Measurements from ENCODE around the gene VWA8.
"Not testable (repeated sequence)": the region's sequence is repeated elsewhere in the genome, so short reads cannot be mapped to it uniquely, and the experiment has no call there.

The VWA8 gene

GRCh38 chr13:41547251-41548000 is 413.5 kb downstream of the VWA8 start:
- DNase-seq: no peak

- no peak for DNase-seq
Measured at GRCh38 chr13:41546372-41547190, 414.3 kb downstream of the VWA8 start.

GRCh38 chr13:41545432-41545707 is 415.5 kb downstream of the VWA8 start:
- DNase-seq: no peak

- DNase-seq: no peak
Measured at GRCh38 chr13:41543664-41544300, 417.1 kb downstream of the VWA8 start.

- not testable (repeated sequence) for DNase-seq
Measured at GRCh38 chr13:41542799-41543198, 418.1 kb downstream of the VWA8 start.

GRCh38 chr13:41542281-41542680 is 418.6 kb downstream of the VWA8 start:
- no peak for DNase-seq

GRCh38 chr13:41541142-41541938 is 419.6 kb downstream of the VWA8 start:
- no peak for DNase-seq

- DNase-seq: not testable (repeated sequence)
Measured at GRCh38 chr13:41540240-41540639, 420.7 kb downstream of the VWA8 start.

GRCh38 chr13:41533266-41534052 is 427.4 kb downstream of the VWA8 start:
- DNase-seq: no peak

- DNase-seq: no peak
Measured at GRCh38 chr13:41528021-41528420, 432.9 kb downstream of the VWA8 start.

- no peak for DNase-seq
Measured at GRCh38 chr13:41520660-41521630, 440.0 kb downstream of the VWA8 start.

- no peak for DNase-seq
Measured at GRCh38 chr13:41520016-41520659, 440.8 kb downstream of the VWA8 start.
